ENCODE measurements around the gene BCL7C.
A peak's percentile ranks its signal among the peaks of the same experiment; 100 is the strongest.
"Not testable (repeated sequence)": the region's sequence is repeated elsewhere in the genome, so short reads cannot be mapped to it uniquely, and the experiment has no call there.

BCL7C gene

DNA sequence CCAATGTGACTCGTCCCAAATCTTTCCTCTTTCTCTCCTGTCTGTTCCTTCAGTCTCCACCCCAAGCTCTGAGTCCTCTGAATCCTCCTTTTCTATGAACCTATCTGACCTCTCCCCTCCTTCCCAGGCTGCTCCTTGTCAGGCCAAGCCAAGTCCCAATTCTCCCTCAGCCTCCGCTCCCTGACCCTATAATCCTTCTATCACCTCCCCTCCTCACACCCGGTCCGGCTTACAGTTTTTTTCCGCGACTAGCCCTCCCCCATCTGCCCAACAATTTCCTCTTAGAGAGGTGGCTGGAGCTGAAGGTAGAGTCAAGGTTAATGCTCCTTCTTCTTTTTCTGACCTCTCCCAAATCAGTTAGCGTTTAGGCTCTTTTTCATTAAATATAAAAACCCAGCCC, 33.1 kb downstream of the BCL7C start:
- not testable (repeated sequence) for DNase-seq

DNA sequence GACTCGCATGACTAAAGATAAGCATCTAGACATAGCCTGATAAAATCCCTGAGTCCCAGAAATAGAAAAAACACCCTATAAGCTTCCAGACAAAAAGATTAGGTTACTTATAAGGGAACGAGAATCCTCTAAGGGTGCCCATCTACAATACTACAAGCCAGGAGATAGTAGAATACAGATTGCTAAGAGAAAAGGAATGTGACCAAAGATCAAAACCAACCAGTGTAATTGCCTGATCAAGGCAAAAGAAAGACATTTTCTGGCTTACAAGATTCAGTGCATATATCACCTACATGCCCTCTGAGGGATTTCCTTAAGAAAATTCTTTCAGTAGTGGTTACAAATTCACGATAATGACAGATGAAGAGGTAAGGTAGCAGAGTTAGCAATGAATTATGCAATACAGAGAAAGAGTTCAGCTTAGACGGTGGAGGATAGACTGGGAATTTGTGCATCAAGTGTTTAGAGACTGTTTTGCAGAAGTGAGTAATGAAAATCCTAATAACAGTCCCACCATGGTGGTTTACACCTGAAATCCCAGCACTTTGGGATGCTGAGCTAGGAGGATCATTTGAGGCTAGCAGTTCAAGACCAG, 35.0 kb downstream of the BCL7C start:
- DNase-seq = no peak

DNA sequence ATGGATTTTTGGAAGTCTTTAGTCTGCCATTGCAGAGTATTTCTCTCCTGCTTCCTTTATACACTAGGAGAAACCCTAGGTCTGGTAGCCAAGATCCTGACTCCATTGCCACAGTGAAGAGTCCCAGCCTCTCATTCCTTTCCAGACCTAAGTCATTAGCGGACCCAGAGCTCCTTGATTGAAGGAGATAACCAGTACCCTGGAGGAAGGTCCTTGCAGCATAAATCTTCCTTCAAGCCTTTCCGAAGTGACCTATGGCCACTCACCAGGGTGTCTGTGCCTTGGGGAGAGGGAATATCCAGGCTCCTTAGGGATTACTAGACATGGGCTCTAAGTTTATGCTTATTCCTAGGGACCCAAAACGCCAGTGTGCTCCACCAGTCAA, 35.8 kb downstream of the BCL7C start:
- DNase-seq = no peak

DNA sequence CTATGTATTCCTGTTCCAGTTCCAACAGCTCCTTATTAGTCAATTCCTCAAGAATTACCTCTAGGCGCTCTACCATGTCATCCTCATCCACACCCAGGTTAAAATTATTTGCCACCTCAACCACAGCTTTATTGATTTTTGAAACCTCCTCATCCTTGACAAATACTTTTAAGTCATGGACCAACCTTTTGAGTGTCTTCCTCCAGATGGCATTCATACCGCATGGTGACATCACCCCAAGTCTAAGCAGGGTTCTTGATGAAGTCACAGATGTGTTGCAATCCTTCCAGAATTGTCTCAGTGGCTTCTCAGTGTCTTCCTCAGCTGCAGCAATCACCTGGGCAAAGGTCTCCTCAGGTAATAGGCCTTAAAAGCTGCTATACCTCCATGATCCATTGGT, 40.1 kb downstream of the BCL7C start:
- DNase-seq = no peak

DNA sequence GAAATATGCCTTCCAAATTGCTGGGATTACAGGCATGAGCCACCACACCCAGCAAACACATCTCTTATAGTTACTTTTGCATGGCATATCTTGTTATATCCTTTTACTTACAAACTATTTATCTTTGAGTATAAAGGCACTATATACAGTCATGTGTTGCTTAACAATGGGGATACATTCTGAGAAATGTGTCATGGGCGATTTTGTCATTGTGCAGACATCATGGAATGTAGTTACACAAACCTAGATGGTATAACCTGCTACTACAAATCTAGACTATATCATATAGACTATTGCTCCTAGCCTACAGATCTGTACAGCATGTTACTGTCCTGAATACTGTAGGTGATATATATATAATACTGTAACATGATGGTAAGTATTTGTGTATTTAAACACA, 43.6 kb downstream of the BCL7C start:
- DNase-seq = no peak

DNA sequence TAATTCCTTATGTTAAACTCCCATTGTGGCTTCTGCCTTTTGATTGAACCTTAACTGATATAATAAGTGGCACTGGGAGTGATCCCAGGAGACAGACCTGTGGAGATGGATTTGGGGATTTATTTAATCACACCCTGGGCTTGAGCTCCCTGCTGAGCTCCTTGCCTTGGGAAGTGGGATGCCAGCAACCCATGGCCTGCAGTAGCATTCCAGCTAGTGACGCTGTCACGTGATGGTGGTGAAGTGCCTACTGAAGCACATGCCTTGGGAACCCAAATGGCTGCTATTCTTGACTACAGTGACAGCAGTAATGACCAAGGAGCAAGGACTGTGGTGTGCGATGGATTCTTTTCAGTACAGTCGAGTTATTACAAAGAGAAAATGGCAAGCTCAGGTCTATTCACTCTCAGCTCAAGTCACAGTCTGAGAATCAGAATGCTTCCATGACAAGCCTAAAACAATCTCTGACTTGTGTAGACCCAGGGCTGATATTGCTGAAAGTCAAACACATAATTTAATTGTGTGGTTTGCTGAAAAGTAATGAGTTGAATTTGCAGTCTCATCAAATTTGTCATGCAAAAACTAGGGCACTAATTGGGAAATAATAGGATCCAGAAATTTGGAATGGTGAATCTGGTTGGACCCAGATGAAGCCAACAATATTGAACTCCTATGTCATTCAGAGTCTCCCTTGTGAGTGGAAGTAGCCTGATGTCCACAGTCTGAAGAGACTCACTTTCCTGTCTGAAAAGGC, 47.1 kb downstream of the BCL7C start:
- no peak for DNase-seq

DNA sequence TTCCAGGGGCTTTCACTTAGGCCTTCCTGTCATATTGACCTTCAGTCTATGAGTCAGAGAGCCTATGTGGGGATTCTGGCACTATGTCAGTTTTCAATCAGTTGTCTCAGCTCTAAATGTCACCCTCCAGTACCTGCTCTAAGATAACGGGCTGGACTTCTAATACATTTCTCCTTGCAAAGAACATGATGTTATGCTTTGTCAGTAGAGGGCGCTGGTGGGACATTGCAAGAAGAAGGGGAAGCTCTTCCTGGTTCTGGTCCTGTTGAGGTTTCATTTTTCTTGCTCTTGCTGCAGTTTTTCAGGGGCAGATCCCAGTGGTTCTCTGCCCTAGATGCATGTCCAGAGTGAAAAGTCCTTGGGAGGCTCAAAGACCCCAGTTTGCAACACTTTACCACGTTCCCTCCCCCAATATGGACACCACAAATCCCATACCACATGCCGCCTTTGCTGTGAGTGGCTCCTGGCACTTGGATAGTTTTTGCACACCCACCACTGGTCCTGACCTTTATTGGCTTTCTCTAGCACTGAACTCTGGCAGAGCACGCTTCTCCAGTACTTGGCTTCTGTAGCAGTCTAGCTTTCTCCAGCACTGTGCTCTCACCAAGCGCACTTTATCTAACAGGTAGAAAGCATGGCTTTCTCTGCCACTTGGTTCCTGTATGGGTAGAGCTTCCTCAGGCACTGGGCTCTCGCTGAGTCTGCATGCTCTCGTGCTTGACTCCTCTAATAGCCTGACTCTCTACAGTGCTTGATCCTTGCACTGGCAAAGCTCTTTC, 49.0 kb downstream of the BCL7C start:
- peak; percentile 59 for DNase-seq

DNA sequence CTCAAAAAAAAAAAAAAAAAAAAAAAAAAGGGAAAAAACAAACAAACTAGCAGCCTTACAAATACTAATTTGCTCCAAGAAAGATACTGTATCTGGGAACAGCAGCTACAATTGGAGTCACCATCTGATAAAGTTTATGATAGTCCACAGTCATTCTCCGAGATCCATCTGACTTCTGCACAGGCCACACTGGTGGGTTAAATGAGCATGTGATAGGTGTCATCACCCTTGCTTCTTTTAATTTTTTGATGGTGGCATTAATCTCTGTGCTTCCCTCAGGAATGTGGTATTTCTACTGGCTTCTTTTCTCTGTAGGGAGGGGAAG, 49.6 kb downstream of the BCL7C start:
- no peak for DNase-seq

DNA sequence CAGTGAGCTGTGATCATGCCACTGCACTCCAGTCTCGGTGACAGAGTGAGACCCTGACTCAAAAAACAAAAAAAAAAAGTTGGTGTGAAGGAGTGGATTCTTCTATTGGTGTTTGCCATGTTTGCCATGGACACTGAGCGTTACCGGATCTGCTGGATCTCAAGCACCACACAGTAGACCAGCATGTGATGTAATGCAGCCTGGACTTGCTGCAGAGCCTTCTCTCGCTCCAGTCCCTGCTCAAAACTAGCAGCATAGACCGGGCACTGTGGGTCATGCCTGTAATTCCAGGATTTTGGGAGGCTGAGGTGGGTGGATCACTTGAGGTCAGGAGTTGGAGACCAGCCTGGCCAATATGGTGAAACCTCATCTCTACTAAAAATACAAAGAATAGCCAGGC, 50.4 kb downstream of the BCL7C start:
- DNase-seq = no peak

DNA sequence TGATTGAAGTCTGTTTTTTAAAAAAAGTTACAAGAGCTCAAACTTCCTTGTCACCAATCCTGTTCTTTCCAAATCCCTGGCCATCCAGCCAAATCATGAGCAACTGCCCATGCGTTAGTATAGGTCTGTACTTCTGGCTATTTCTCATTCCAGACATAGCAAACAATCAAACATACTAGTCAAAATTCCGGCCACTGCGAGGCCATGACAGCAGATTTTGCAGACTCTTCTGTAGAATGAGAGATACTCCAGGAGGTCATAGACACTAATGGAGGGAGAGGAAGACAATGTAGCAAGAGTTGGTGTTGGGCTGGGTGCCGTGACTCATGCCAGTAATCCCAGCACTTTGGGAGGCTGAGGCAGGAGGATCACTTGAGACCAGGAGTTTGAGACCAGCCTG, 50.9 kb downstream of the BCL7C start:
- no peak for DNase-seq

DNA sequence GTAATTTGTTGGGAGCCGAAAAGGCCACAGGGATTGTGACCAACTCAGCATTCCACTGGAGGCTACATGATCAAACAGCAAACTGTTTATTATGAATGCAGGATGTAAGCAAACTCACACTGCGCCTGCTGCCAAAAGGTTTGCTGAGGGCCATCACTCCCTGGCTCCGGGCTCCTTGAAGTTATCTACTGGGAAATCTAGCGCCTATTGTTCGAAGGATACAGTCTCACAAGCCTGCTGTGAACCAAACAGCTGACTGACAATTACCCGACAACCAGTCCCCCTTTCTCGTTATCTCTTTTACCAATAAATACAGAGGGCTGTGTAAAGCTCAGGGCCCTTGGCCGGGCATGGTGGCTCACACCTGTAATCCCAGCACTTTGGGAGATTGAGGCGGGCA, 52.5 kb downstream of the BCL7C start:
- DNase-seq = no peak

DNA sequence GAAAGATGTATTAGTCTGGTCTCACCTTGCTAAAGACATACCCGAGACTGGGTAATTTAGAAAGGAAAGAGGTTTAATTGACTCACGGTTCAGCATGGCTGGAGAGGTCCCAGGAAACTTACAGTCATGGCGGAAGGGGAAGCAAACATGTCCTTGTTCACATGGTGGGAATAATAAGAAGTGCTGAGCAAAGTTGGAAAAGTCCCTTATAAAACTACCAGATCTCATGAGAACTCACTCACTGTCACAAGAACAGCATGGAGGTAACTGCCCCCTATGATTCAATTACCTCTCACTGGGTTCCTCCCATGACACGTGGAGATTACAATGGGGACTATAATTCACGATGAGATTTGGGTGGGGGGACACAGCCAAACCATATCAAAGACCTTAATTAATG, 53.3 kb downstream of the BCL7C start:
- DNase-seq = no peak

DNA sequence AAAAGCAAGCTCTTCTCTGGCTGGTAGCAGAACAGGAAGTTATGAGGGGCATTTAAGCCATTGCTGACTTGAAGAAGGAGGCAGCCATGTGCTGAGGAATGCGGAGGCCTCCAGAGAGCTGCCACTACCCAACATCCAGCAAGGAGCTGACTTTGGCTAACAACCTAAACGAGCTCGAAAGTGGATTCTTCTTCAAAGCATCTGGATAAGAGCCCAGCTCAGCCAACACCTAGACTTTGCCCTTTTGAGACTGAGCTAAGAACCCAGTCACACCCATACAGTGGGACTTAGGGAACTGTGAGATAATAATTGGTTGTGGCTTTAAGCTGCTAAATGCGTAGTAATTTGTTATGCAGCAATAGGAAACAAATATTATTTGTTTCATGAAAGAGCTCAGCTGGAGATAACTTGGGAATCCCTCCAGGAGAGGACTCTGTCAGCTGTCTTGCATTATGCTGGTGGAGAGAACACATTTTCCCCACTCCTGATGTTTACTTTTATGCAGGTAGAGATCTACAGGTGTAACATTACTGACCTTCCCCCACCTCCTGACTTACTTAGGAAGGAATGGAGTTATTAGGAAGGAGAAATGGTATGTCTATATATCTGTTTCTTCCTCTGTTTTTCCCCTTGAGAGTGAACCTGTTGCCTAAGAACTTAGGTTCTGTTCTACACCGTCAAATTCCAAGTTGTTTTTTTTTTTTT, 54.2 kb downstream of the BCL7C start:
- no peak for DNase-seq

DNA sequence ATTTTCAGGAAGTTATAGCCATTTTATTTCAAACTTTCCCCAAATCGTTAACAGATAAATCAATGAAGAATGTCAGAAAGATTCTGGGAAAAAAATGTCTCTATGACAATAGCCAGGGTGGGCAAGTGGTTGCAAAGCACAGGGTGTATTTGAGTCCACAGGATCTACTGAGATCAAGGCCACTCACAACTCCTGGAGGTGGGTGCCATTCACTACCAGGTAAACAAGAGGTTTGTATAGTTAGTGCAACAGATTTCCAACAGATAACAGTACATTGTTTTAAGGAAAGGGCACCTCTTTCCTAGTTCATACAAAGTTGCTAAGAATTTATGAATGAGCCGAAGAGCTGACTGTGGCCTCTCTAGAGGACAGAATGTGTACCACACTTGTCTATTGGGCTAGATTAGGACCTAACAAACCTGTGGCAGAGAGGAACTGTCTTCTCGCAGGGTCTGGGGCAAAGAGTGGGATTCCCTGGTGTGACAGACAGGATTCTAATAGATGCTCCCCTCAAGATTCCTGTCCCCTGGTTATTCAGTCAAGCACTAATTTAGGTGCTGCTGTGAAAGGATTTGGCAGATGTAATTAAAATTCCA, 54.9 kb downstream of the BCL7C start:
- DNase-seq = no peak

DNA sequence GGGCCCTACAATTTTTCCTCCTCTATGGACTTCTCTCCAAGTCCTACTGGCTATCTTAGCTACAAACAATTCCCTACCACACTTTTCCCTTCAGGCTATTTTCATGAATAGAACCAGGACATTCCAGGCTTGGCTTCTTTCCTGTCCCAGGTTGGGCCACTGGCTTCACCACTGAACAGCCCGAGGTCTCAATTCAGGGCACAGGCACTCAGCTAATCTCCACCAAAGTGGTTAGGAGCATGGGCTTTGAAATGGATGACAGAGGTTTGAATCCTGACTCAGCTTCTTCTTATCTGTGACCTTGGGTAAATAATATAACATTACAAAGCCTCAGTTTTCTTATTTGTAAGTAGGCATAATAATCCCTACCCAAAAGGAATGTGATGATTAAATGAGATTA, 56.0 kb downstream of the BCL7C start:
- no peak for DNase-seq
